ENCODE measurements around the gene CLTB. TPM values are rescaled to one million over a fixed set of nuclear protein-coding genes. Genes with fewer than 3 reads are reported as not detected.

Gene CLTB
- total RNA-seq, 1 donor from 2014 or later: 47.9 TPM

- Mint-ChIP-seq H3K36me3 (ENCODE audit: low read depth) (peaks cover 17% of the 10 kb centered on the region), H3K27me3 (ENCODE audit: low read depth) (no peaks in the 10 kb centered on the region), H3K9me3 (no peaks in the 10 kb centered on the region), H3K27ac (no peak overlapping the region), H3K4me1 (ENCODE audit: low read depth) (peaks cover 3% of the 10 kb centered on the region), H3K4me3 (ENCODE audit: low read depth) (no peak overlapping the region)
- no peak for DNase-seq (ENCODE audit: low spot score)
- intact Hi-C loops (cut with micrococcal nuclease): no loop called here
These were observed 8.7 kb downstream of the CLTB start for GRCh38 chr5:176407456-176408251.

- H3K27ac Mint-ChIP-seq: no peak overlapping the region
- H3K4me3 Mint-ChIP-seq (ENCODE audit: low read depth): no peak overlapping the region
- H3K27me3 Mint-ChIP-seq (ENCODE audit: low read depth): no peaks in the 10 kb centered on the region
- H3K4me1 Mint-ChIP-seq (ENCODE audit: low read depth): peaks cover 3% of the 10 kb centered on the region
- DNase-seq (ENCODE audit: low spot score): no peak
- H3K9me3 Mint-ChIP-seq: no peaks in the 10 kb centered on the region
- intact Hi-C loops (cut with micrococcal nuclease): no loop called here
- H3K36me3 Mint-ChIP-seq (ENCODE audit: low read depth): peaks cover 17% of the 10 kb centered on the region
These were observed 9.8 kb downstream of the CLTB start for GRCh38 chr5:176406436-176407052.

- H3K9me3 Mint-ChIP-seq: no peaks in the 10 kb centered on the region
- peaks cover under 1% of the 10 kb centered on the region for H3K4me1 Mint-ChIP-seq (ENCODE audit: low read depth)
- peaks cover 15% of the 10 kb centered on the region for H3K36me3 Mint-ChIP-seq (ENCODE audit: low read depth)
- H3K4me3 Mint-ChIP-seq (ENCODE audit: low read depth): no peak overlapping the region
- H3K27me3 Mint-ChIP-seq (ENCODE audit: low read depth): no peaks in the 10 kb centered on the region
- intact Hi-C loops (cut with micrococcal nuclease): no loop called here
- H3K27ac Mint-ChIP-seq: no peak overlapping the region
- no peak for DNase-seq (ENCODE audit: low spot score)
These were observed 10.5 kb downstream of the CLTB start for GRCh38 chr5:176405656-176406435.

- H3K4me3 Mint-ChIP-seq (ENCODE audit: low read depth): no peak overlapping the region
- DNase-seq (ENCODE audit: low spot score): no peak
- H3K4me1 Mint-ChIP-seq (ENCODE audit: low read depth): no peaks in the 10 kb centered on the region
- H3K9me3 Mint-ChIP-seq: no peaks in the 10 kb centered on the region
- intact Hi-C loops (cut with micrococcal nuclease): no loop called here
- no peak overlapping the region for H3K27ac Mint-ChIP-seq
- H3K27me3 Mint-ChIP-seq (ENCODE audit: low read depth): no peaks in the 10 kb centered on the region
- peaks cover 5% of the 10 kb centered on the region for H3K36me3 Mint-ChIP-seq (ENCODE audit: low read depth)
These were observed 14.8 kb downstream of the CLTB start for GRCh38 chr5:176401281-176402205.

- Mint-ChIP-seq H3K4me3 (ENCODE audit: low read depth) (no peak overlapping the region), H3K4me1 (ENCODE audit: low read depth) (no peaks in the 10 kb centered on the region), H3K27me3 (ENCODE audit: low read depth) (no peaks in the 10 kb centered on the region), H3K9me3 (no peaks in the 10 kb centered on the region), H3K36me3 (ENCODE audit: low read depth) (peaks cover 9% of the 10 kb centered on the region), H3K27ac (no peak overlapping the region)
- no peak for DNase-seq (ENCODE audit: low spot score)
- intact Hi-C loops (cut with micrococcal nuclease): no loop called here
These were observed 15.8 kb downstream of the CLTB start for GRCh38 chr5:176400382-176401156.

- no peak overlapping the region for H3K27ac Mint-ChIP-seq
- peaks cover 11% of the 10 kb centered on the region for H3K36me3 Mint-ChIP-seq (ENCODE audit: low read depth)
- no peak overlapping the region for H3K4me3 Mint-ChIP-seq (ENCODE audit: low read depth)
- H3K9me3 Mint-ChIP-seq: no peaks in the 10 kb centered on the region
- intact Hi-C loops (cut with micrococcal nuclease): no loop called here
- DNase-seq (ENCODE audit: low spot score): no peak
- no peaks in the 10 kb centered on the region for H3K27me3 Mint-ChIP-seq (ENCODE audit: low read depth)
- H3K4me1 Mint-ChIP-seq (ENCODE audit: low read depth): no peaks in the 10 kb centered on the region
These were observed 18.5 kb downstream of the CLTB start for GRCh38 chr5:176397736-176398420.

GRCh38 chr5:176396330-176396729 lies 20.0 kb downstream of the CLTB start:
- Mint-ChIP-seq H3K4me3 (ENCODE audit: low read depth) (no peak overlapping the region), H3K9me3 (no peaks in the 10 kb centered on the region), H3K36me3 (ENCODE audit: low read depth) (peaks cover 16% of the 10 kb centered on the region), H3K27me3 (ENCODE audit: low read depth) (no peaks in the 10 kb centered on the region), H3K4me1 (ENCODE audit: low read depth) (no peaks in the 10 kb centered on the region), H3K27ac (no peak overlapping the region)
- DNase-seq (ENCODE audit: low spot score): no peak
- intact Hi-C loops (cut with micrococcal nuclease): no loop called here

- Mint-ChIP-seq H3K9me3 (no peaks in the 10 kb centered on the region), H3K27me3 (ENCODE audit: low read depth) (no peaks in the 10 kb centered on the region)
These were observed 21.3 kb downstream of the CLTB start for GRCh38 chr5:176394881-176395675.

GRCh38 chr5:176394096-176394495 lies 22.2 kb downstream of the CLTB start:
- no peak for DNase-seq (ENCODE audit: low spot score)
- peaks cover 3% of the 10 kb centered on the region for H3K4me1 Mint-ChIP-seq (ENCODE audit: low read depth)
- H3K4me3 Mint-ChIP-seq (ENCODE audit: low read depth): no peak overlapping the region
- H3K9me3 Mint-ChIP-seq: no peaks in the 10 kb centered on the region
- no peaks in the 10 kb centered on the region for H3K27me3 Mint-ChIP-seq (ENCODE audit: low read depth)
- peaks cover 24% of the 10 kb centered on the region for H3K36me3 Mint-ChIP-seq (ENCODE audit: low read depth)
- H3K27ac Mint-ChIP-seq: no peak overlapping the region
- intact Hi-C loops (cut with micrococcal nuclease): no loop called here

More at GRCh38 chr5:176394881-176395675, 21.3 kb downstream of the CLTB start:
- H3K4me1 Mint-ChIP-seq (ENCODE audit: low read depth): no peaks in the 10 kb centered on the region
- no peak overlapping the region for H3K4me3 Mint-ChIP-seq (ENCODE audit: low read depth)
- no peak overlapping the region for H3K27ac Mint-ChIP-seq
- peaks cover 24% of the 10 kb centered on the region for H3K36me3 Mint-ChIP-seq (ENCODE audit: low read depth)
- DNase-seq (ENCODE audit: low spot score): no peak
- intact Hi-C loops (cut with micrococcal nuclease): no loop called here

GRCh38 chr5:176392526-176392925 lies 23.8 kb downstream of the CLTB start:
- no peak for DNase-seq (ENCODE audit: low spot score)
- H3K36me3 Mint-ChIP-seq (ENCODE audit: low read depth): peaks cover 32% of the 10 kb centered on the region
- intact Hi-C loops (cut with micrococcal nuclease): no loop called here
- no peak overlapping the region for H3K27ac Mint-ChIP-seq
- peaks cover 3% of the 10 kb centered on the region for H3K4me1 Mint-ChIP-seq (ENCODE audit: low read depth)
- H3K4me3 Mint-ChIP-seq (ENCODE audit: low read depth): no peak overlapping the region
- no peaks in the 10 kb centered on the region for H3K9me3 Mint-ChIP-seq
- H3K27me3 Mint-ChIP-seq (ENCODE audit: low read depth): no peaks in the 10 kb centered on the region

- H3K4me3 Mint-ChIP-seq (ENCODE audit: low read depth): no peak overlapping the region
These were observed 24.3 kb downstream of the CLTB start for GRCh38 chr5:176391999-176392398.

More at GRCh38 chr5:176391999-176392398, 24.3 kb downstream of the CLTB start:
- Mint-ChIP-seq H3K36me3 (ENCODE audit: low read depth) (peaks cover 36% of the 10 kb centered on the region), H3K27me3 (ENCODE audit: low read depth) (no peaks in the 10 kb centered on the region), H3K27ac (no peak overlapping the region), H3K4me1 (ENCODE audit: low read depth) (peaks cover 7% of the 10 kb centered on the region), H3K9me3 (no peaks in the 10 kb centered on the region)
- DNase-seq (ENCODE audit: low spot score): no peak
- intact Hi-C loops (cut with micrococcal nuclease): no loop called here

Data from activated T-helper 2 cell treated with anti-CD3 and anti-CD28 coated beads, Interferon-gamma antibody, Interleukin-2, Interleukin-4, amounts not matched to agents 10 μg/mL and 5 μg/mL and 100 μg/mL, durations not matched to agents 14 hours and 24 hours and 36 hours (primary cell).